Ascending aorta (tissue), 2 donors: Measurements from ENCODE around the gene LRIG1. TPM values are rescaled to one million over a fixed set of nuclear protein-coding genes. Genes with fewer than 3 reads are reported as not detected.
A peak's percentile ranks its signal among the peaks of the same experiment; 100 is the strongest.

Experiments
- DNase-seq, 2 donors: peaks; one replicate each; pipeline ENCODE4 v3.0.0-alpha.2; 2019; ENCODE audit warnings: low spot score in 2 of 2
- H3K27ac ChIP-seq, 2 donors: fragments of 200-600 bp; sonication (generic); one replicate each; pipeline ENCODE4 v1.5.1; 2016 to 2017; ENCODE audit warnings: mild to moderate bottlenecking in 1 of 2
- H3K27me3 ChIP-seq: fragments of 200-600 bp; sonication (generic); one replicate; pipeline ENCODE4 v1.5.1; 2017
- H3K36me3 ChIP-seq, 2 donors: fragments of 200-600 bp; sonication (generic); one replicate each; pipeline ENCODE4 v1.5.1; 2016
- H3K4me1 ChIP-seq, 2 donors: fragments of 200-600 bp; sonication (generic); one replicate each; pipeline ENCODE4 v1.5.1; 2016 to 2017; ENCODE audit warnings: mild to moderate bottlenecking in 1 of 2
- H3K4me3 ChIP-seq, 2 donors: fragments of 200-600 bp; sonication (generic); one replicate each; pipeline ENCODE4 v1.5.1; 2016 to 2017; ENCODE audit warnings: mild to moderate bottlenecking in 1 of 2
- H3K9me3 ChIP-seq, 2 donors: fragments of 200-600 bp; sonication (generic); one replicate each; pipeline ENCODE4 v1.5.1; 2016
- intact Hi-C: fragments of 100-400 bp; cut with DNase I; formaldehyde crosslinking; loops from one replicate; pipeline ENCODE4 v1.15.1; 2023
- total RNA-seq: library from RNA; depleted of rRNA; stranded (reverse); fragments of >200 nt; gene quantifications from one replicate; pipeline ENCODE4 v1.1.0, GENCODE V29; 2016
- TF ChIP-seq, protein P1 (sequence below), 3 experiments: fragments of 200-600 bp in 2 of 3; fragments of 450-650 bp in 1 of 3; sonication (generic) in 2 of 3; IDR thresholded peaks; one replicate each; pipeline ENCODE4 v1.5.1; 2016 to 2019; ENCODE audit warnings: antibody characterized with exemption in 3 of 3, mild to moderate bottlenecking in 1 of 3, moderate library complexity in 1 of 3

Gene LRIG1
- total RNA-seq, 1 donor from 2014 or later: 62.3 TPM

DNA sequence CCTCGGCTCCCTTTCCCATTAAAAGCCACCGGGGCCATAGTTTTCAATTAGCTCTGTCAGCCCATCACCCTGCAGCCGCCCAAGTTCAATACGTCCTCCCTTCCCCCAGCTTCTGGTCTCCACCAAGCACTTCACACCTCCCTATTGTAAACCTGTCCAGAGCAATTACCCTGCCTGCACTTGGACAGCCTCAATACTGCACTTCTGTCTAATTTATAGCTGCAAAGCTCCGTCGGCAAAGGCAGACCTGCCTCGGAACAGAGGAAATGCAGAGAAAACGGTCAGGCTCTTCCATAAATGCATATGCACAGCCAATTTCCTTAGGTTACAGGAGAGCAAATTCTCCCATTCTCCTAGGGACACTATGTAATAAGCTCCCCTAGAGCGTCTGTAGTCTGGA lies 21.9 kb downstream of the LRIG1 start:
- DNase-seq: no peak
- TF ChIP-seq, protein P1, sequence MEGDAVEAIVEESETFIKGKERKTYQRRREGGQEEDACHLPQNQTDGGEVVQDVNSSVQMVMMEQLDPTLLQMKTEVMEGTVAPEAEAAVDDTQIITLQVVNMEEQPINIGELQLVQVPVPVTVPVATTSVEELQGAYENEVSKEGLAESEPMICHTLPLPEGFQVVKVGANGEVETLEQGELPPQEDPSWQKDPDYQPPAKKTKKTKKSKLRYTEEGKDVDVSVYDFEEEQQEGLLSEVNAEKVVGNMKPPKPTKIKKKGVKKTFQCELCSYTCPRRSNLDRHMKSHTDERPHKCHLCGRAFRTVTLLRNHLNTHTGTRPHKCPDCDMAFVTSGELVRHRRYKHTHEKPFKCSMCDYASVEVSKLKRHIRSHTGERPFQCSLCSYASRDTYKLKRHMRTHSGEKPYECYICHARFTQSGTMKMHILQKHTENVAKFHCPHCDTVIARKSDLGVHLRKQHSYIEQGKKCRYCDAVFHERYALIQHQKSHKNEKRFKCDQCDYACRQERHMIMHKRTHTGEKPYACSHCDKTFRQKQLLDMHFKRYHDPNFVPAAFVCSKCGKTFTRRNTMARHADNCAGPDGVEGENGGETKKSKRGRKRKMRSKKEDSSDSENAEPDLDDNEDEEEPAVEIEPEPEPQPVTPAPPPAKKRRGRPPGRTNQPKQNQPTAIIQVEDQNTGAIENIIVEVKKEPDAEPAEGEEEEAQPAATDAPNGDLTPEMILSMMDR (IDR thresholded peaks at IDR 0.05): no peak
- Histone ChIP-seq H3K36me3 (no peaks in the 10 kb centered on the region), H3K4me3 (no peak overlapping the region), H3K27me3 (no peaks in the 10 kb centered on the region), H3K9me3 (no peaks in the 10 kb centered on the region), H3K4me1 (peaks cover 22 to 82% of the 10 kb centered on the region in 2 donors), H3K27ac (peak overlapping the region; percentile 22 to 90)
- intact Hi-C loops: no loop called here

- TF ChIP-seq, protein P1 (IDR thresholded peaks at IDR 0.05): no peak
- H3K27ac ChIP-seq: peak overlapping the region; percentile 22 to 90
- H3K4me1 ChIP-seq: peaks cover 24 to 77% of the 10 kb centered on the region in 2 donors
- peak in 1 of 2 donors; percentile 35 for DNase-seq
- no peaks in the 10 kb centered on the region for H3K36me3 ChIP-seq
- no peaks in the 10 kb centered on the region for H3K9me3 ChIP-seq
- H3K27me3 ChIP-seq: no peaks in the 10 kb centered on the region
- no peak overlapping the region for H3K4me3 ChIP-seq
- intact Hi-C loops: no loop called here
Measured at GRCh38 chr3:66477856-66478255, 23.0 kb downstream of the LRIG1 start.

GRCh38 chr3:66476852-66477381 lies 23.9 kb downstream of the LRIG1 start:
- Histone ChIP-seq H3K9me3 (no peaks in the 10 kb centered on the region), H3K4me1 (peaks cover 20 to 79% of the 10 kb centered on the region in 2 donors), H3K36me3 (no peaks in the 10 kb centered on the region), H3K27ac (peak overlapping the region; percentile 50 to 90), H3K27me3 (no peaks in the 10 kb centered on the region), H3K4me3 (no peak overlapping the region)
- TF ChIP-seq, protein P1 (IDR thresholded peaks at IDR 0.05): no peak
- intact Hi-C loops: no loop called here
- peak in 1 of 2 donors; percentile 58 for DNase-seq

- Histone ChIP-seq H3K4me1 (peaks cover 14 to 69% of the 10 kb centered on the region in 2 donors), H3K4me3 (no peak overlapping the region), H3K27ac (peak overlapping the region in 1 of 2 donors; percentile 50), H3K27me3 (no peaks in the 10 kb centered on the region), H3K9me3 (no peaks in the 10 kb centered on the region), H3K36me3 (no peaks in the 10 kb centered on the region)
- intact Hi-C loops: no loop called here
- TF ChIP-seq, protein P1 (IDR thresholded peaks at IDR 0.05): no peak
- DNase-seq: peak in 1 of 2 donors; percentile 55
Measured at GRCh38 chr3:66475386-66476020, 25.3 kb downstream of the LRIG1 start.

GRCh38 chr3:66473692-66474091 lies 27.1 kb downstream of the LRIG1 start:
- peak in 1 of 2 donors; percentile 67 for DNase-seq
- Histone ChIP-seq H3K36me3 (no peaks in the 10 kb centered on the region), H3K27me3 (no peaks in the 10 kb centered on the region), H3K27ac (peak overlapping the region; percentile 50 to 59), H3K4me1 (peaks cover 14 to 62% of the 10 kb centered on the region in 2 donors), H3K9me3 (no peaks in the 10 kb centered on the region), H3K4me3 (peak overlapping the region; percentile 2 to 34)
- TF ChIP-seq, protein P1 (IDR thresholded peaks at IDR 0.05): no peak
- intact Hi-C loops: no loop called here
